ENCODE measurements around the gene NUB1. TPM values are rescaled to one million over a fixed set of nuclear protein-coding genes. Genes with fewer than 3 reads are reported as not detected.

The NUB1 gene
- total RNA-seq, 2 experiments from 2014 or later = 51.2 to 51.6 TPM

- H3K9me3 Mint-ChIP-seq = no peaks in the 10 kb centered on the region
- DNase-seq = no peak
- no peaks in the 10 kb centered on the region for H3K4me1 Mint-ChIP-seq
- no peak overlapping the region for H3K27ac Mint-ChIP-seq
- H3K27me3 Mint-ChIP-seq = no peaks in the 10 kb centered on the region
- no peaks in the 10 kb centered on the region for H3K36me3 Mint-ChIP-seq
- H3K4me3 Mint-ChIP-seq = no peak overlapping the region
Measured at GRCh38 chr7:151391358-151391730, 49.7 kb downstream of the NUB1 start.

GRCh38 chr7:151392002-151392401 lies 50.4 kb downstream of the NUB1 start:
- Mint-ChIP-seq H3K9me3 (no peaks in the 10 kb centered on the region), H3K4me3 (no peak overlapping the region), H3K36me3 (no peaks in the 10 kb centered on the region), H3K27me3 (no peaks in the 10 kb centered on the region), H3K4me1 (no peaks in the 10 kb centered on the region), H3K27ac (no peak overlapping the region)
- no peak for DNase-seq

GRCh38 chr7:151392426-151392825 lies 50.8 kb downstream of the NUB1 start:
- H3K27ac Mint-ChIP-seq = no peak overlapping the region
- H3K36me3 Mint-ChIP-seq = no peaks in the 10 kb centered on the region
- DNase-seq = no peak
- no peak overlapping the region for H3K4me3 Mint-ChIP-seq
- peaks cover 2% of the 10 kb centered on the region for H3K9me3 Mint-ChIP-seq
- H3K4me1 Mint-ChIP-seq = no peaks in the 10 kb centered on the region
- H3K27me3 Mint-ChIP-seq = no peaks in the 10 kb centered on the region

GRCh38 chr7:151393031-151393977 lies 51.7 kb downstream of the NUB1 start:
- Mint-ChIP-seq H3K4me1 (no peaks in the 10 kb centered on the region), H3K9me3 (peaks cover 2% of the 10 kb centered on the region), H3K27ac (no peak overlapping the region), H3K4me3 (no peak overlapping the region), H3K36me3 (no peaks in the 10 kb centered on the region), H3K27me3 (no peaks in the 10 kb centered on the region)
- no peak for DNase-seq

- no peak for DNase-seq
- Mint-ChIP-seq H3K4me1 (no peaks in the 10 kb centered on the region), H3K9me3 (peaks cover 2% of the 10 kb centered on the region), H3K27ac (no peak overlapping the region), H3K4me3 (no peak overlapping the region), H3K27me3 (no peaks in the 10 kb centered on the region), H3K36me3 (no peaks in the 10 kb centered on the region)
Measured at GRCh38 chr7:151394076-151395035, 52.7 kb downstream of the NUB1 start.

- H3K27ac Mint-ChIP-seq = no peak overlapping the region
- peaks cover 2% of the 10 kb centered on the region for H3K9me3 Mint-ChIP-seq
- no peaks in the 10 kb centered on the region for H3K4me1 Mint-ChIP-seq
- H3K4me3 Mint-ChIP-seq = no peak overlapping the region
- DNase-seq = no peak
- no peaks in the 10 kb centered on the region for H3K36me3 Mint-ChIP-seq
- no peaks in the 10 kb centered on the region for H3K27me3 Mint-ChIP-seq
Measured at GRCh38 chr7:151395036-151395367, 53.4 kb downstream of the NUB1 start.

- Mint-ChIP-seq H3K27me3 (no peaks in the 10 kb centered on the region), H3K4me1 (no peaks in the 10 kb centered on the region), H3K9me3 (peaks cover 2% of the 10 kb centered on the region), H3K4me3 (no peak overlapping the region), H3K36me3 (no peaks in the 10 kb centered on the region), H3K27ac (no peak overlapping the region)
- DNase-seq = no peak
Measured at GRCh38 chr7:151396328-151396970, 54.8 kb downstream of the NUB1 start.

GRCh38 chr7:151397026-151397425 lies 55.4 kb downstream of the NUB1 start:
- H3K27me3 Mint-ChIP-seq = no peaks in the 10 kb centered on the region
- H3K27ac Mint-ChIP-seq = no peak overlapping the region
- H3K4me1 Mint-ChIP-seq = no peaks in the 10 kb centered on the region
- H3K4me3 Mint-ChIP-seq = no peak overlapping the region
- H3K9me3 Mint-ChIP-seq = peaks cover 2% of the 10 kb centered on the region
- no peaks in the 10 kb centered on the region for H3K36me3 Mint-ChIP-seq
- DNase-seq = no peak

- peaks cover 2% of the 10 kb centered on the region for H3K9me3 Mint-ChIP-seq
- H3K4me3 Mint-ChIP-seq = no peak overlapping the region
- DNase-seq = no peak
- no peaks in the 10 kb centered on the region for H3K27me3 Mint-ChIP-seq
- H3K36me3 Mint-ChIP-seq = no peaks in the 10 kb centered on the region
- no peak overlapping the region for H3K27ac Mint-ChIP-seq
- no peaks in the 10 kb centered on the region for H3K4me1 Mint-ChIP-seq
Measured at GRCh38 chr7:151398446-151399304, 57.1 kb downstream of the NUB1 start.

- H3K4me3 Mint-ChIP-seq = no peak overlapping the region
- no peaks in the 10 kb centered on the region for H3K4me1 Mint-ChIP-seq
- peaks cover 2% of the 10 kb centered on the region for H3K9me3 Mint-ChIP-seq
- no peaks in the 10 kb centered on the region for H3K36me3 Mint-ChIP-seq
- no peak overlapping the region for H3K27ac Mint-ChIP-seq
- no peaks in the 10 kb centered on the region for H3K27me3 Mint-ChIP-seq
- no peak for DNase-seq
Measured at GRCh38 chr7:151399305-151399601, 57.6 kb downstream of the NUB1 start.

- peaks cover 2% of the 10 kb centered on the region for H3K9me3 Mint-ChIP-seq
- H3K27me3 Mint-ChIP-seq = no peaks in the 10 kb centered on the region
- DNase-seq = no peak
- H3K4me3 Mint-ChIP-seq = no peak overlapping the region
- no peaks in the 10 kb centered on the region for H3K36me3 Mint-ChIP-seq
- no peak overlapping the region for H3K27ac Mint-ChIP-seq
- no peaks in the 10 kb centered on the region for H3K4me1 Mint-ChIP-seq
Measured at GRCh38 chr7:151399906-151400305, 58.3 kb downstream of the NUB1 start.

- H3K4me1 Mint-ChIP-seq = no peaks in the 10 kb centered on the region
- no peaks in the 10 kb centered on the region for H3K36me3 Mint-ChIP-seq
- H3K27ac Mint-ChIP-seq = no peak overlapping the region
- H3K27me3 Mint-ChIP-seq = no peaks in the 10 kb centered on the region
- H3K9me3 Mint-ChIP-seq = peaks cover 2% of the 10 kb centered on the region
- no peak for DNase-seq
- no peak overlapping the region for H3K4me3 Mint-ChIP-seq
Measured at GRCh38 chr7:151400626-151401315, 59.2 kb downstream of the NUB1 start.

- Mint-ChIP-seq H3K9me3 (peaks cover under 1% of the 10 kb centered on the region), H3K36me3 (no peaks in the 10 kb centered on the region), H3K4me1 (no peaks in the 10 kb centered on the region), H3K4me3 (no peak overlapping the region), H3K27ac (no peak overlapping the region), H3K27me3 (no peaks in the 10 kb centered on the region)
- DNase-seq = no peak
Measured at GRCh38 chr7:151402029-151402835, 60.6 kb downstream of the NUB1 start.
